ENCODE results near the gene SSTR5.
"Not testable (repeated sequence)": the region's sequence is repeated elsewhere in the genome, so short reads cannot be mapped to it uniquely, and the experiment has no call there.

The SSTR5 gene

DNA sequence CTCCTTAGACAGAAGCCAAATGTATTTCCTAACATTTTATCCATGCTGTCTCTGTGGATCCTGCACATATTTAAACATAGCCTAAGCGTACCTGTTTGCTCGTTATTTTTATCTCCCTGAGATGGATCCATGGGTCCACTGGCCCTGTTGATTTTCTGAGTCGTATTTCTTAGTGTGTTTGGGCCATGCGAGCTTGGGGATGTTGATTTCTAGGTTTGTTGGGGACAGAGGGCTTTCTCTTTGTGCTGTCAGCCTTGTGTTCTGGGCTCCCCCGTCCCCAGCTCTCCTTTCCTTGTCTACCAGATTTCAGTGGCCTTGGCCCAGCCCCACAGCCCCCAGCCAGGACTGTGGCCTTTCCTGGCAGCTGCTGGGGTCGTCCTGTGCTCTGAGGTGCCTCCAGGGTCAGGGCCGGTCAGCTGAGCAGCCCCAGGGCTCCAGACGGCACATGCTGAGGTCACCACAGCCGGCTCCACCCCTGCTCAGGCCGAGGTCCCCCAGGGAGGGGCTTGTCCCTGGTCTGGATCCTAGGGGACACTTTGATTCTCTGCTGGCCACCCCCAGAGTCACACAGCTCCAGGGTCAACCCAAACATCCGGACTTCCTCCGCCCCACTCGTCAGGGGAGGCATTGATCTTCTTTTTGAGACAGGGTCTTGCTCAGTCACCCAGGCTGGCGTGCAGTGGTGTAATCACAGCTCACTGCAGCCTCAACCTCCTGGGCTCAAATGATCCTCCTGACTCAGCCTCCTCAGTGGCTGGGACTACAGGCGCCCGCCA is 4.4 kb downstream of the SSTR5 start:
- DNase-seq = no peak

DNA sequence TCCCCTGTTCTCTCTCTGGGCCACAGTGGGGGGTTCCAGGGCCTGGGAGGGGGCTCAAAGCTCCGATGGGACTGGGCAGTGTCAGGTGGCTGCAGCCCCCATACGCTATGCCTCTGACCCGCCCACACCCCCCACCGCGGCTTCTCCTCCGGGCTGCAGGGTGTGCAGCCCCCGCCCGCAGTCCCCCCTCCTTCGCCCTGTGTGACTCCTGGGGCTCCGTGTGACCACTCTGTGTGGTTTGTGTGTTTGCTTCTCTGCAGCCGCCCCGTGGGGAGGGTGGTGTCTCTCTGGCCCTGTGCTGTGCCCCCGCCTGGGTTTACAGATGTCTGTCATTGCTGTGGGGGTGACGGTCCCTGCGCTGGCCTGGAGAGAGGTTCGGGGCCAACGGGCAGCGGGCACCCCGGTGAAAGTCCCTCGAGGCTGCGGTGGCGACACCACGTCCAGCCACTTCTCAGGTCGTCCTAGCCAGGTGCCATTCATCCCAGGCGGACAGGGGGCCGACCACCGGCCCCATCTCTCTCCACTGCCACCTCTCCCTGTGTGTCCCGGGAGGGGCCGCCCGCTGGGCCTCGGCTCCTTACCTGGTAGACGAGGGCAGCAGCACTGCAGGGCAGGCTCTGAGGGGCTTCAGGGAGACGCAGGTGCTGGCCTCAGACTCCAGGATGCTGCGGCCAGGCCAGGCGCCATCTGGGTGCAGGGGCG is 5.5 kb downstream of the SSTR5 start:
- no peak for DNase-seq

DNA sequence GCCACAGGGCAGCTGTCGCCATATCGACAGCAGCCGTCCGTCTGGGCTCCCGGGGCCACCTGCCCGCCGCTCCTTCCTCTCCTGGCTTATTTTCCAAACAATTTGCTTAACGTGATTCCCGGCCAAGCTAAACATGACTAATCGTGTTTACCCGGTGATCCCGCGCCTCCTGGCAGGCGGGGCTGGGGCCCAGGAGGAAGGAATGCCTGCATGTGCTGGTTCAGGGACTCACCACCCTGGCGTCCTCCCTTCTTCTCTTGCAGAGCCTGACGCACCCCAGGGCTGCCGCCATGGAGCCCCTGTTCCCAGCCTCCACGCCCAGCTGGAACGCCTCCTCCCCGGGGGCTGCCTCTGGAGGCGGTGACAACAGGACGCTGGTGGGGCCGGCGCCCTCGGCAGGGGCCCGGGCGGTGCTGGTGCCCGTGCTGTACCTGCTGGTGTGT is 6.1 kb downstream of the SSTR5 start:
- DNase-seq = no peak

DNA sequence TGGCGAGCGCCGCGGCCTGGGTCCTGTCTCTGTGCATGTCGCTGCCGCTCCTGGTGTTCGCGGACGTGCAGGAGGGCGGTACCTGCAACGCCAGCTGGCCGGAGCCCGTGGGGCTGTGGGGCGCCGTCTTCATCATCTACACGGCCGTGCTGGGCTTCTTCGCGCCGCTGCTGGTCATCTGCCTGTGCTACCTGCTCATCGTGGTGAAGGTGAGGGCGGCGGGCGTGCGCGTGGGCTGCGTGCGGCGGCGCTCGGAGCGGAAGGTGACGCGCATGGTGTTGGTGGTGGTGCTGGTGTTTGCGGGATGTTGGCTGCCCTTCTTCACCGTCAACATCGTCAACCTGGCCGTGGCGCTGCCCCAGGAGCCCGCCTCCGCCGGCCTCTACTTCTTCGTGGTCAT is 6.8 kb downstream of the SSTR5 start:
- no peak for DNase-seq

DNA sequence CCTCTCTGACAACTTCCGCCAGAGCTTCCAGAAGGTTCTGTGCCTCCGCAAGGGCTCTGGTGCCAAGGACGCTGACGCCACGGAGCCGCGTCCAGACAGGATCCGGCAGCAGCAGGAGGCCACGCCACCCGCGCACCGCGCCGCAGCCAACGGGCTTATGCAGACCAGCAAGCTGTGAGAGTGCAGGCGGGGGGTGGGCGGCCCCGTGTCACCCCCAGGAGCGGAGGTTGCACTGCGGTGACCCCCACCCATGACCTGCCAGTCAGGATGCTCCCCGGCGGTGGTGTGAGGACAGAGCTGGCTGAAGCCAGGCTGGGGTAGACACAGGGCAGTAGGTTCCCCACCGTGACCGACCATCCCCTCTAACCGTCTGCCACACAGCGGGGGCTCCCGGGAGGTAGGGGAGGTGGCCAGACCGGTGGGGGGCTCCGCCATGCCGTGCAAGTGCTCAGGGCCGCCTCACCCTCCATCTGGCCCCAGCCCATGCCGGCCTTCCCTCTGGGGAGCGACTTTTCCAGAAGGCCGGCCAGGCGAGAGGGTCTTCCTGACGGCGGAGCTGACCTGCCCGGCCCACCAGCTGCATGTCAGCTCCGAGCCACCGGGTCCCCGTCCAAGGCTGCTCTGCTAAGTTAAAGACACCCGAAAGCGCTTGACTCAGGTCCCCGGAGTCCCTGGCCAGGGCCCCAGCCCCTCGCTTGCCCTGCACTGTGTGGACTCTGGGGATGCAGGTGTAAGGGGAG is 7.4 kb downstream of the SSTR5 start:
- no peak for DNase-seq

DNA sequence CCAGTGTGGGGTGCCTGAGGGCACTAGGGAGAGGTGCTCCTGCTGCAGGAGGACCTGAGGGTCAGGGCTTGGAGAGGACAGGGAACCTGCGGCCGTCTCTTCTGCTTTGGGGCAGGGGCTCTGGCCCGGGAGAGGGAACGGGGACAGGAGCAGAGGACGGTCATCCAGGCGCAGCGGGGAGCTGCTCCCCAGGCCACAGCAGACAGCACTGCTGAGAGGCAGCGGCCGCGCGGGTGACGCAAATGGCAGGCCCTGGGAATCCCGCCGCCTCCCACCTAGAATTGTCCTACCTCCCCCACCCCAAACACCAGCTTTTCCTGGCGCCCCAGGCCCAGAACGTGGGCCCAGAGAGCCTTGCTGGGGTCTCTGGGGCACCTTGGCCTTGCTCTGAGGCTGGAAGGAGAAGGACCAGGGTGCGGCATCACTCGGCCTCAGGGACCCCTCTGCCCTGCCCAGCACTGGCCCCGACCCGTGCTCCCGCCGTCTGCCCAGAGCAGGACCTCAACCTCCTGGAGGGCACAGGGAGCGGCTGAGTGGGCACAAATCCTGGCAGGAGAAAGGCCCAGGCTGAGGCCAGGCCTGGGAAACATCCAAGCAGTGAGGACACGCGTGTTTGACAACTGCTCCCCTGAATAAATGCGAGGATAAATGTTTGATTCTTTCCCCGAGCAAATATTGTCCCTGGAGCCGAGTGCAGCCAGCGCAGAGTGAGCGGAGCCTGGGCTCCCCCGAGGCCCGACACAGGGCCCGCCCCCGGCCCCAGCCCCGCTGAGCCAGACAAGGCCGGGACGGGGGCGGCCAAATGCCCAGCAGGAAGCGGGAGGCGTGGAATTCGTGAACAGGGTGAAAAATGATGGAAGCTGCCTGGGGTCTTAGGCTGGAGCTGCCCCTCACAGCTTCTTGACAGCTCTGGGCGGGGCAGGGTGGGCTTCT is 8.5 kb downstream of the SSTR5 start:
- no peak for DNase-seq

DNA sequence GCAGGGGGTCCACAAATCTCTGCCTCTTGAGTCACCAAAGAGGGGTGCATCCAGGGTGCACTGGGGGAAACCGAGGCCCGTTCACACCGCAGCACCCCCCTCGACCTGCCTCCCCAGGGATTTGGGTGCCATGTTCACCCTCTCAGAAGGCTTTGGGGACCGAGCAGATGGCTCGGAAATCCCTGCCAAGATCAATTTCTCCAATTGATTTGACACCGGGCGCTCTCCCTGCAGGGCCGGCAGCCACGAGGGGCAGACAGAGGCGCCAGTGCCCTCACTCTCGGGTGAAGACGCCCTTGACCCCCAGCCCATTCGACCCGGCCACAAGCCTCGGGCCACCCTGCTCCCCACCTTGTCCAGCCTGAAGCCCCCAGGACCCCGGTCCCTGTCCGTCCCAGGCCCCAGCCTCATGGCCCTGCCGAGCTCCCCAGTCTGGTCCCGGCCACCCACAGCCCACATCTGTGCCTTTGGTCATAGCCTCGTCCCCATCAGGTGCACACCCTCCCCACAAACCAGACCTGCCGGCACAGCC is 9.3 kb downstream of the SSTR5 start:
- no peak for DNase-seq

DNA sequence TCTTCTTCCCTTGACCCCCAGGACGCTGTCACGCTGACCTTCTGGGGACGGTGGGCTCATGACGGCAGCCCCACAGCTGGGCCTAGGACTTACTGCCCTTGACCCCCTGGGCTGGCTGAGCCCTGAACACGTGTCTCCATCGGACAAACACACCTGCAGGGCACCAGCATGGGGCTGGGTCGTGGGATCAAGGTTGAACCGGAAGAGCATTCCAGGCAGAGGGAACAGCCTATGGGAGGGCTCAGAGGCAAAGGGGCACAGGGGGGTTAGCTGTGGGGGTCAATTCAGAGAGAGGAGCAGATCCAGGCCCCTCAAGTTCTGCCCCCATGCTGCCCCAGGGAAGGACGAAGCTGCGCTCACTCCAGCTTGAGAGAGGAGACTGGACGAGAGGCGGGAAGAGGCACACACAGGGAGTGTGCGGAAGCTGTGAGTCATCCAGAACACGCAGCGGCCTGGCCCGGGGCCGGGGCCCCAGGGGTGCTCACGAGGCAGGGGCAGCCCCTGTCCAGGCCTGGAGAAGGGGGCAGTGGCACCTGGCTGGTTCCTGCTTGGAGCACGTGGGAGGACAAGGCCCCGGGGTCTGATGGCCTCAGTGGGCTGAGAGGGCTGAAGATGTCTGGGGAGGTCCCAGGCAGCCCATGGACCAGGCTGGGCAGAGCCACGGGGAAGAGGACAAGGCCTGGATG is 9.9 kb downstream of the SSTR5 start:
- no peak for DNase-seq

DNA sequence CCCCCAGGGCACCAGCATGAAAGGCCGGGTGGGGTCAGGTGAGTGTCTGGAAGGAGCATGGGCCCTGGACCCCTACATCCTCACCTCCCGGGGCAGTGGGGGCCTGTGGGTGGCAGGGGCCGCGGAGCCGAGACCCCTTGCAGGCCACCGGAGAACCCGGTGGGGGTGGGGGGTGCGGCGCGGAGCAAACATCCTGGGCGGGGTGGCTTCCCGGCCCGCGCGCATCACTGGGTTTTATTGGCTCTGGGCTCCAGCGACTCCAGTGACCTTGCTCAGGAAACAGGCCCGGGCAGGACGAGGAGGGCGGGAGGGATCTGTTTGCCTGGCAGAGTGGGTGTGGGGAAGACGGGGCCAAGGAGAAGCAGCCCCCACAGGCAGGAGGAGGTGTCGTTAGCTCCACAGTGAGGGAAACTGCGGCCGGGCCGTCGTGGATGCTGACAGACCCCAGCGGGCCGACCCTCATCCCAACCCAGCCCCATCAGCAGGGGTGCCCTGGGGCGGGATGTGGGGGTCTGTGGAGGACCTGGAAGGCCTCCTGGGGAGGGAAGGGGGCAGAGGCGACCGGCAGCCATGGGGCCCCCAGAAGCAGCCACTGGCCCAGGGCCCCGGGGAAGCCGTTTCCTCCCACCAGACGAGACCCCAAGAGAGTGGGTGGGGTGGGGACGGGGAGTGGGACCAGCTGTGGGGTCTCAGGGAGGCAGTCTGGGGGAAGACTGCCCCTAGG is 10.6 kb downstream of the SSTR5 start:
- no peak for DNase-seq

DNA sequence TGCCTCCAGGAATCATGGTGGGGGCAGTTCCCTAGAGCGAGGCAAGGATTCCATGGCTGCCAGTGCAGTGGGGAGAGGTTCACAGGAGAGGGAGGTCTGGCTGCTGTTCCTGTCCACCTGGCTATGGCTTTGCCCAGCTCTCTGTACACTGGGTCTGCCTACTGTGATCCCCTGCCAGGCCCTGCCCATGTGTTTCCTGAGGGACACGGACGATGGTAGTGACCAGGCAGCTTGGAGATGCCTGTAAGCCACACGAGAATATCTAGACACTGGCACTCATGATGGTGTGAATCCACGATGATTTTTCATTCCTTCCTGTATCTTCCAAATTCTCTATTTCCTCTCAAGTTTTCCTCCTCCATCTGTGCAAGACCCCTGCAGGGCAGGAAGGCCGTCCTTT is 12.4 kb downstream of the SSTR5 start:
- no peak for DNase-seq

DNA sequence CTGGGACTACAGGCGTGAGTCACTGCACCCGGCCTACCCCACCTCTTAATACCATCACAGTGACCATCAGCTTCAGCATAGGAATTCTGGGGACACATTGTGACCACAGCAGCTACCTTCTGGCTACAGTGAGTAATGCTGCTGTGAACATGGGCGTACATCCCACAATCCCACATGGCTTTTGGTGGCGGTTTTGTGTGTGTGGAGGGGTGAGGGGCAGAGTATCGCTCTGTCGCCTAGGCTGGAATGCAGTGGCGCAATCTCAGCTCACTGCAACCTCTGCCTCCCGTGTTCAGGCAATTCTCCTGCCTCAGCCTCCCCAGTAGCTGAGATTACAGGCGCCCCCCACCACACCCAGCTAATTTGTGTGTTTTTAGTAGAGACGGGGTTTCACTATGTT is 13.9 kb downstream of the SSTR5 start:
- DNase-seq = not testable (repeated sequence)

DNA sequence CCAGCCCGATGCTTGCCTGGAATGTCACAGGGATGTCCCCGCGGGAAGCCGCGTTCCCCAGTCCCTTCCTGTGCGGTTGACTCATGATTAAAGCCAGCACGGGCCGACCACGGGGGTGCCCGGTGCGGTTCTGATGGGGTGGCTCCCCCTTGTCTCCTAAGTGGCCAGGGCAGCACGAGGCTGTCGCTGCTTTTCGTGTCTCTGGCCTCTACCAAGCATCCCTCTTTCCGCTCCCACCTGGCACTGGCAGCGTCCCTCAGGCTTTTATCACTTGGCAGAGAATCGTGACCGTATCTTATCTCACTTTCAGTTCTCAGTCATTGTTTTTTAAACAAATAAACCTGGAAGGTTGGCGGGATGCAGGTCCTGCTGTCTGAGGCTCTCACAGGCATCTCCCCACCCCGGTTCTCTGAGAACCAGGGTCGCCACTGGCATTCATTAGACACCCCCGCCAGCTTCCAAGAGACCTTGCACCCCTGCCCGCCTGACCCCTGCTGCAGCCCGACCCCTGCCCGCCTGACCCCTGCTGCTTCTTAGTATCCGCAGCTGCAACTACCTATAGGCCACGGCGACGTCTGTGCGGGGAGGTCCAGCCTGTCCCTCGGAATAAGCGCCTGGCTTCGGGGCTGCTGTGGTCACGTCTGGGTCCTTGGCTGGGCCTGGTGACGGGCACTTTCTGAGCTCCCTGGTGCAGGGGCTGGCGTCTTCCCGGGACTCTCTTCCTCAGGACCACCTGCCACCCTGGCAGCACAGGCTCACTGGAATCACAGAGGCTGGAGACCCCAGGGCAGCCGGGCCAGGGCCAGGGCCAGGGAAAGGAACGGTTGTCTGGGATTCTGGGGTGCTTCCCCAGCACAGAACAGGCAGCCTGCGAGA is 16.0 kb downstream of the SSTR5 start:
- no peak for DNase-seq

DNA sequence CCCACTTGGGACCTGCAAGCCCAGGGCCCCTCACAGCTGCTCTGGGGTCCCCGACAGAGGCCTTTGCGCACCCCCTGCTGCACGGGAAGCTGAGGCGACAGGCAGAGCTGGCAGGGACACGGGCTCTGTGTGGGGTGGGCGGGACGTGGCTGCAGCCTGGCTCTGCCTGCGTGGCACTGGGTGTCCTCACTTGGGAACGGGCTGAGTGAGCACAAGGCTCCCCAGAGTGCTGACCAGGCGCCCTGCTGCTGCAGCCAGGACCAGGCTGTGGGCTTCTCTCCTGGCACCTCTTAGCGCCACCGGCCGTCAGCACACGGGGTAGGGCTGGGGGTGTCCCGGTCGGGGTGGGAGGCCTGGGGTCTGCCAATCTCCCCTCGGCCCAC is 16.9 kb downstream of the SSTR5 start:
- no peak for DNase-seq

DNA sequence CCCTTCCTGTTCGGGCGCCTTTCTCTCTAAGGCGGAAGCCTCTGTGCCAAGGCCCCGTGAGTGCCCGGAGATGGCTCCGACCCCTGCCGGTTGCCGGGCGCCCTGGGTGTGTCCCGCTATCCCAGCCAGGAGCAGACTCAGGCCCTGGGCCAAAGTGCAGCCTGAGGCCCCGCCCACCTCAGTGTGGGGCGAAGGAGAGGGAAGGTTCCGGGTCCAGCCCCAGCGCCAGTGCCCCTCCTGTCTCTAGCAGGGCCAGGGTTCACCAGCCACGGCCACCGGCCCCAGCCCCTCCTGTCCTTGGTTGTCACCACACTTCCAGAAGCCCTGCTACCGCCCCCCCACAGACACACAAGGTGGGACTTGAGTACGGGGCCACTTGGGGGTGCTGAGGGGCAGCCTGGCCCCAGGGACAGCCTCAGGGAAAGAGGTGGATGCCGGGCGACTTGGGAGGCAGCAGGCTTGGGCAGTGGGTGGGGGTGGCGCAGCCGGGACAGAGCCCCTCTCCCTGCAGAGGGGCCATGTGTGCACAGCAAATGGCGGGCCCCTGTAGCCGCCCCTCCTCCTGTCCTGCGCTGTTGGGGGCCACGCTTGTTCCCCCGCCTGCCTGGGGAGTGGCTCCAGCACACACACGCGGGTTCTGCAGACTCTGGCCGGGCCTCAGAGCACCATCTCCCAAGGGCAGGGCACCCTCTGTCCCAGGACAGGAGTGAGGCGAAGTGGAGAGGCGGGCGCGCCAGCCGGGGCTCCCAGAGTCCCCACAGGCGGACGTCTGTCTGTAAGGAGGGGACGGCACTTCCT is 17.5 kb downstream of the SSTR5 start:
- no peak for DNase-seq

DNA sequence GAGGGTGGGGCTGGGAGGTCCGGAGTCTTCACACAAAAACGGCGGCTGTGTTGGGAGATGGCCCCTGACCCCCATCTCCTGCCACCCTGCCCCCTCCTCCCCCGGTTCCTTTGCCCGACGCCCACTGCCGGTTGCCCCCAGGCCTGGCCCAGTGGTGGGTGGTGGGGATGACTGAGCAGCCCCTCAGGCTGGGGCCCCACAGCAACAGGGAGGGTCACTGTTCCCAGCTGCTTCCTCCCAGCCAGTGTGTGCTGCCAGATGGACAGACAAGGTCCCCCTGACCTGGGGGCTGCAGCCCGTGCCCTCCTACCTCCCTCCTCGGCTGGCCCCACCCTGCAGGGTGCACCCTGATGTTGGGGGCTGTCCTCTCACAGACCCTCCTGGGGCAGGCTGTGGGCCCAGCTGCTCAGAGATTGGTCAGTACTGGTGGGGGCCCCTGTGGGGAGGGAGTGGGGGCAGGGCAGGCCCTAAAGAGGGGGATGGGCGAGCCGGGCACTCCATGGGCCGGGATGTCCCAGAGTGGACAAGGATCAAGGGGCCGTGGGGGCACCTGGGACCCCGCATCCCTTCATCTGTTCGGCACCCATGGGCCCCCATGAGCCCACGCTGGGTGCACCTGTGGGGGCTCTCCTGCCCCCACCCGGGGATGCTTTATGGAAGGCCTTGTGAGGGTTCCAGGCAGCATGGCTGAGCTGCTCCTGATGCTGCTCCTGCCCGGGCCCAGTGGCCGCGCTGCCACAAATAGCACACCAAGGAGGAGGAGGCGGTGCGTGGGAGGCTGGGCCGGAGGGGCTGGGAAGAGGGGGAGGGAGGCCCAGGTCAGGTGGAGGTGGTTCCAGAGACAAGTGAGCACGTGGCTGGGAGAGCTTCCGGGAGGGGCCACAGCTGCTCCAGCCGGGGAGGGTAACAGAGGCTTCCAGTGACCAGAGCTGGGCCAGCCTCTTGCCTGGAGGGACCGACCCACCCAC is 18.4 kb downstream of the SSTR5 start:
- DNase-seq = no peak

DNA sequence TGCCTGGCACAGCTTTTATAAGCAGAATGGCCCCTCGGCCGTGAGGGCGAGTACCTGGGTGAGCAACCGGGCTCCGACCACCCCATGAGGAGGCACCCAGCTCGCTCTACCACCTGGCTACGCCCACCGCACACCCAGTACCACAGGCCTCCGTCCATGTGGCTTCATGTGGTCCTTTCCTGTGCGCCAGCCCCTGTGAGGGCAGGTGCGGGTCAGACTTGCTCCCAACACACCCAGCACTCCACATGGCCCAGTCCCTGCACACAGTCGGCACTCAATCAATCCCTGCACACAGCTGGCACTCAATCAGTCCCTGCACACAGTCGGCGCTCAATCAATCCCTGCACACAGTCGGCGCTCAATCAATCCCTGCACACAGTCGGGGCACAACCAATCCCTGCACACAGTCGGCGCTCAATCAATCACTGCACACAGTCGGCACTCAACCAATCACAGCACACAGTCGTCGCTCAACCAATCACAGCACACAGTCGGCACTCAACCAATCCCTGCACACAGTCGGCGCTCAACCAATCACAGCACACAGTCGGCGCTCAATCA is 19.5 kb downstream of the SSTR5 start:
- DNase-seq = no peak

DNA sequence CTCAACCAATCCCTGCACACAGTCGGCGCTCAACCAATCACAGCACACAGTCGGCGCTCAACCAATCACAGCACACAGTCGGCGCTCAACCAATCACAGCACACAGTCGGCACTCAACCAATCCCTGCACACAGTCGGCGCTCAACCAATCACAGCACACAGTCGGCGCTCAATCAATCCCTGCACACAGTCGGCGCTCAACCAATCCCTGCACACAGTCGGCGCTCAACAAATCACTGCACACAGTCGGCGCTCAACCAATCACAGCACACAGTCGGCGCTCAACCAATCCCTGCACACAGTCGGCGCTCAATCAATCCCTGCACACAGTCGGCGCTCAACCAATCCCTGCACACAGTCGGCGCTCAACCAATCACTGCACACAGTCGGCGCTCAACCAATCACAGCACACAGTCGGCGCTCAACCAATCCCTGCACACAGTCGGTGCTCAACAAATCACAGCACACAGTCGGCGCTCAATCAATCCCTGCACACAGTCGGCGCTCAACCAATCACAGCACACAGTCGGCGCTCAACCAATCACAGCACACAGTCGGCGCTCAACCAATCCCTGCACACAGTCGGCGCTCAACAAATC is 20.2 kb downstream of the SSTR5 start:
- not testable (repeated sequence) for DNase-seq
